HL-60/S4 treated with retinoic acid at 250 ng/mL for 4 days and 3 days (cell line): ENCODE measurements around the gene NOS3.
"Not testable (repeated sequence)": the region's sequence is repeated elsewhere in the genome, so short reads cannot be mapped to it uniquely, and the experiment has no call there.

ENCODE experiments used
- in situ Hi-C: fragments of 300-500 bp; cut with MboI; formaldehyde crosslinking; loops from 2 replicates; pipeline ENCODE4 v1.7.0; 2022; ENCODE audit warnings: low sequenced_read_pairs

The NOS3 gene

GRCh38 chr7:150997075-150997511 lies 6.3 kb downstream of the NOS3 start:
- in situ Hi-C loops = no loop called here

GRCh38 chr7:150997817-150998216 lies 7.0 kb downstream of the NOS3 start:
- in situ Hi-C loops = no loop called here

GRCh38 chr7:150998341-150998740 lies 7.5 kb downstream of the NOS3 start:
- in situ Hi-C loops = no loop called here

GRCh38 chr7:150999001-150999400 lies 8.2 kb downstream of the NOS3 start:
- in situ Hi-C loops = no loop called here

- in situ Hi-C loops = no loop called here
Measured at GRCh38 chr7:150999497-151000230, 8.8 kb downstream of the NOS3 start.

GRCh38 chr7:151000897-151001495 lies 10.2 kb downstream of the NOS3 start:
- in situ Hi-C loops = no loop called here

- in situ Hi-C loops = no loop called here
Measured at GRCh38 chr7:151001546-151001945, 10.7 kb downstream of the NOS3 start.

- in situ Hi-C loops = no loop called here
Measured at GRCh38 chr7:151003572-151003971, 12.8 kb downstream of the NOS3 start.

GRCh38 chr7:151005566-151005965 lies 14.7 kb downstream of the NOS3 start:
- in situ Hi-C loops = no loop called here

GRCh38 chr7:151006590-151007300 lies 15.9 kb downstream of the NOS3 start:
- in situ Hi-C loops = no loop called here

- in situ Hi-C loops = no loop called here
Measured at GRCh38 chr7:151007469-151007898, 16.7 kb downstream of the NOS3 start.

GRCh38 chr7:151008143-151008510 lies 17.3 kb downstream of the NOS3 start:
- in situ Hi-C loops = no loop called here

- in situ Hi-C loops = no loop called here
Measured at GRCh38 chr7:151008511-151009323, 17.9 kb downstream of the NOS3 start.

- in situ Hi-C loops = no loop called here
Measured at GRCh38 chr7:151009327-151010036, 18.7 kb downstream of the NOS3 start.

GRCh38 chr7:151010037-151010306 lies 19.2 kb downstream of the NOS3 start:
- in situ Hi-C loops = no loop called here

GRCh38 chr7:151010307-151011096 lies 19.7 kb downstream of the NOS3 start:
- in situ Hi-C loops = no loop called here

- in situ Hi-C loops = no loop called here
Measured at GRCh38 chr7:151011097-151011409, 20.2 kb downstream of the NOS3 start.

- in situ Hi-C loops = not testable (repeated sequence)
Measured at GRCh38 chr7:151011616-151012015, 20.8 kb downstream of the NOS3 start.

GRCh38 chr7:151012031-151012692 lies 21.3 kb downstream of the NOS3 start:
- in situ Hi-C loops = no loop called here

- in situ Hi-C loops = no loop called here
Measured at GRCh38 chr7:151012911-151013347, 22.1 kb downstream of the NOS3 start.
